Duodenal mucosa (tissue), 2 donors: Measurements from ENCODE around the gene LGMN.

Experiments used
- H3K27ac ChIP-seq: one replicate; pipeline ENCODE4 v1.7.0; 2013; ENCODE audit warnings: low read depth, low read length
- H3K27me3 ChIP-seq, 2 donors: one replicate each; pipeline ENCODE4 v1.7.0; 2013; ENCODE audit warnings: low read length in 2 of 2, control low read depth in 1 of 2; ENCODE audit not compliant: insufficient read depth in 2 of 2, control insufficient read depth in 1 of 2
- H3K36me3 ChIP-seq, 2 donors: one replicate each; pipeline ENCODE4 v1.7.0; 2013; ENCODE audit warnings: low read length in 2 of 2, control low read depth in 1 of 2; ENCODE audit not compliant: insufficient read depth in 2 of 2, control insufficient read depth in 1 of 2
- H3K4me1 ChIP-seq, 2 donors: one replicate each; pipeline ENCODE4 v1.7.0; 2013; ENCODE audit warnings: low read length in 2 of 2, control low read depth in 1 of 2; ENCODE audit not compliant: insufficient read depth in 2 of 2, control insufficient read depth in 1 of 2
- H3K4me3 ChIP-seq, 2 donors: one replicate each; pipeline ENCODE4 v1.7.0; 2013; ENCODE audit warnings: low read length in 2 of 2, low read depth in 1 of 2
- H3K9ac ChIP-seq, 2 donors: one replicate each; pipeline ENCODE4 v1.7.0; 2013; ENCODE audit warnings: low read length in 2 of 2, low read depth in 1 of 2
- H3K9me3 ChIP-seq, 2 donors: one replicate each; pipeline ENCODE4 v1.7.0; 2013; ENCODE audit warnings: low read length in 2 of 2, control low read depth in 1 of 2; ENCODE audit not compliant: control insufficient read depth in 1 of 2

LGMN gene

DNA sequence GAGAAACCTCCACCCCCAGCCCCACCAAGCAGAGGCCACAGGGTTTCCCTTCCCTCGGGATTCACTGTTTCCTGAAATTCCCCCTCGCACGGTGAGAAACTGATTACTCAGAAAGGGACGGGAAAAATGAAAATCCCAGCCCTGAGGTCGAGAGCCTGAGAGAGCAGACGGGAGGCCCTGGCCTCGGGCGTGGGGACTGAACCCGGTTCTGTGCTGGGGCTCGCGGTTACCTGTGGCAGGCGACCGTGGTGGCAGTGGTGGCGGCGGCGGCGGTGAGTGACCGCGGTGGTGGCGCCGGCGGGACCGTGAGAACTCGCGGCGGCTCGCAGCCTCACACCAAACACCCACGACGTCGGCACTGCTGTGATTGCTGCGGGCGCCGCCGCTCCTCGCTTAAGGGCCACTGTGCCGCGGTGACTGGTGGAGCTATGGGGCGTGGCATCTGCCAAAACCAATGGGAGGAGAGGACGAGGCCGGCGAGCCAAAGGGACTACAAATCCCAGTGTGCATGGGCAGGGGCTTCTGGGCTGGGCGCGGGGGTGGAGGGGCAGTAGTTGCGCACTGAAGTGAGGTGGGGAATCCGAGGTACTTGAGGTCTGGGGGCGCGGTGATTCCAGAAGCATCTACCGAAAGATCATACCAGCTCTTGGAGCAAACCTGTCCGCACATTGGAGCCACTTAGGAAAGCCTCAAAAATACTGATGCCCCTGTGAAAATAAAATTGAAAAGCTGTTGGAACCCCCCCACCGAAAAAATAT lies at the start of gene LGMN:
TSS of gene LGMN (minus strand) at position 369 of the 758 bp plus-strand sequence. CDS start 15,841 bp downstream, outside the sequence.
- Histone ChIP-seq H3K9me3 (no peaks in the 10 kb centered on the region), H3K36me3 (no peaks in the 10 kb centered on the region), H3K27me3 (no peaks in the 10 kb centered on the region), H3K4me1 (peaks cover 9 to 10% of the 10 kb centered on the region in 2 donors), H3K9ac (peak within 1 kb of the TSS; percentile 86 to 96), H3K4me3 (peak within 1 kb of the TSS; percentile 86 to 93), H3K27ac (peak within 1 kb of the TSS; percentile 81)

DNA sequence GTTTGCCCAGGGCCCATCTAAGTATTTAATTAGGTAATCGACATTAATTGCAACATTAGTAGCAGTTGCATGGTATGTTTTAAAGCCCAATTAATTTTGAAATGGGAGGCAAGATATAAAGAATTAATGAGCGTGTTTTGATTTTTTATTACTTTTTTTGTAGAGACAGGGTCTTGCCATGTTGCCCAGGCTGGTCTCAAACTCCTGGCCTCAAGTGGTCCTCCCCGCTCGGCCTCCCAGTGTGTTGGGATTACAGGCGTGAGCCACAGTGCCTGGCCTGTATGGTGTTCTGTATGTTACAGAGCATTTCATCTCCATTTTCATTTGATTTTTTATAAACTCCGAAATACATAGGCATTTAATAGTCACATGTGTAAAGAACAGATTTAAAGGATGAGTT lies 46.5 kb upstream of the LGMN start:
- peaks cover 19 to 20% of the 10 kb centered on the region in 2 donors for H3K4me1 ChIP-seq
- H3K27ac ChIP-seq = no peak overlapping the region

DNA sequence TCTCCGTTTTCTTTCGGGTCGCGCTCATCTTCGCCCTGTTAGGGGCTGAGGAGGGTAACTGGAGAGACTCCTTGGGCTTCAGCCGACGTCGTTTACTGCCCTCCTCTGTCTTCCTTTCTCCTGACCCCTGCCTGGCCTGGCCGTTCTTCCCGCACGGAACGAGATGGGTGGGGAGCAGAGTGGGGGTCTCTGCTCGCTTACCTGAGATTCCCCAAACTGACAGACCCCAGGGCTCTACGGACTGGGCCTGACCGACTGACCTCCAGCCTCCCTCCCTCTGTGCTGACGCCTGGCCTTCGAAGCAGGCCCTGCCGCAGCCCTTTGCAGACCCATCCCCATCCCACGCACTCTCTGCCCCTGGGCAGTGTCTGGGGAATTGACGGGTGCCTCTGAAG lies 46.1 kb upstream of the LGMN start:
- Histone ChIP-seq H3K36me3 (peaks cover 5 to 20% of the 10 kb centered on the region in 2 donors), H3K9me3 (peaks cover 2% of the 10 kb centered on the region in 2 donors), H3K4me3 (peak overlapping the region; percentile 84 to 97), H3K27me3 (no peaks in the 10 kb centered on the region), H3K4me1 (peaks cover 19% of the 10 kb centered on the region in 2 donors), H3K27ac (peak overlapping the region; percentile 87), H3K9ac (peak overlapping the region; percentile 80 to 98)

More for the DNA sequence above, 46.5 kb upstream of the LGMN start:
- Histone ChIP-seq H3K27me3 (no peaks in the 10 kb centered on the region), H3K4me3 (peak overlapping the region; percentile 84 to 97), H3K9ac (peak overlapping the region; percentile 80 to 98), H3K36me3 (peaks cover 5 to 20% of the 10 kb centered on the region in 2 donors), H3K9me3 (no peaks in the 10 kb centered on the region)

DNA sequence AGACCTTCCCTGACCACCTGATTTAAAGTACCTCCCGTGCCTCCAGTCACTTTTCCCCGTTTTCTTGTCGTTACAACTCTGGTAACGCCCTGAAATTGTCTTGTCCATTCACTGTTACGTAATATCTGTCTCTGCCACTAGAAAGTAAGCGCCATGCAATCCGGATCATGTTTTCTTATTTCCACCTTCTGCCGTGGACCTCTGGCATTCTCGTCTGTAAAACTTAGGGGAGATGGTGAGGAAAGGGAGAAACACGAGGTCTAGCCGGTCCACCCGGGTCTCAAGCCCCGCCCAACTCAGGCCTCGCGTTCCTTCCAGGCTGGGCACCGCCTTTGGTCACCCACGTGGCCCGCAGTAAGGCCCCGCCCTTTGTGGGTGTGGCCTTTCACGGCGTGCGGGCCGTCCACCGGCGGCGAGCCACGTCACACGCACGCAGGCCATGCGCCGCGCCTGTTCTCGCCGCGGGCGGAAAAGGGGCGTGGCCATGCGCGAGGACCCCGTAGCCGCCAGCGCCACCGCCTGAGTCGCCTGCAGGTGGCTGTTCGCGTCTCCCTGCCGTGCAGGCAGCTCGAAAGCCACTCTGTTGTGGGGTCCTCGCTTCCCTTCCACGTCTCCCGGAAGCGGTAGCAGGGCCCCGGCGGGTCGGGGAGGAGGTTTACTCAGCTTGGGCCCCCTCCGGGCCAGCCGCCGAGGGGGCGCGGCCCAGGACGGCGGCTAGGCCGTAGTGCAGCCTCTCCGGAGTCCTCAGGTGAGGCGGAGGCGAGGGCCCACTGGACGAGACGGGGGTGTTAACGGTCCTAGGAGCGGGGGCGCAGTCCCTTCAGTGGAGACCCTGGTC lies 45.5 kb upstream of the LGMN start, which contains the start of gene GOLGA5:
TSS of gene GOLGA5 (plus strand) at position 597 of the 838 bp plus-strand sequence. CDS start 3,133 bp downstream, outside the sequence.
- Histone ChIP-seq H3K4me1 (peaks cover 19% of the 10 kb centered on the region in 2 donors), H3K36me3 (peaks cover 5 to 19% of the 10 kb centered on the region in 2 donors), H3K9me3 (peaks cover 7 to 8% of the 10 kb centered on the region in 2 donors), H3K27ac (peak within 1 kb of the TSS; percentile 87), H3K9ac (peak within 1 kb of the TSS; percentile 80 to 98), H3K4me3 (peak within 1 kb of the TSS; percentile 84 to 97), H3K27me3 (no peaks in the 10 kb centered on the region)

DNA sequence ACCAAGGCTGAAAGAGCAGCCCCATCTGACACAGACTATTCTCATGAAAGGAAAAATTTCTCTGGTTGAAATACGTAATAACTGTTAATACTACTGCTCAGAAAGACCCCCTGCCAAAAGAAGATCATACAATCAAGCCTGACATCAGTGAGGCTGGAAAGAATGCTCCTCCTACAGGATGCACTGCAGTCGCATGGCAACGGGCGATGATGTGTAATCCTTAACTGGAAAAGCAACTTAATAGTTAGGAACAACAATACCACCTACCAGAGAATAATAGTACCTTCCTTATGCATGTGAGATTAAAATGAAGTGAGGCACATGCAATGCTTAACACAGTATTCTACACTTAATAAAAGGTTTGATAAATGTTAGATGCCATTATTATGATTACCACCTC lies 44.5 kb upstream of the LGMN start:
- Histone ChIP-seq H3K36me3 (peaks cover 0 to 8% of the 10 kb centered on the region in 2 donors), H3K4me3 (no peak overlapping the region), H3K4me1 (peaks cover 19% of the 10 kb centered on the region in 2 donors), H3K9ac (no peak overlapping the region), H3K9me3 (peaks cover 10 to 12% of the 10 kb centered on the region in 2 donors), H3K27me3 (no peaks in the 10 kb centered on the region), H3K27ac (no peak overlapping the region)

DNA sequence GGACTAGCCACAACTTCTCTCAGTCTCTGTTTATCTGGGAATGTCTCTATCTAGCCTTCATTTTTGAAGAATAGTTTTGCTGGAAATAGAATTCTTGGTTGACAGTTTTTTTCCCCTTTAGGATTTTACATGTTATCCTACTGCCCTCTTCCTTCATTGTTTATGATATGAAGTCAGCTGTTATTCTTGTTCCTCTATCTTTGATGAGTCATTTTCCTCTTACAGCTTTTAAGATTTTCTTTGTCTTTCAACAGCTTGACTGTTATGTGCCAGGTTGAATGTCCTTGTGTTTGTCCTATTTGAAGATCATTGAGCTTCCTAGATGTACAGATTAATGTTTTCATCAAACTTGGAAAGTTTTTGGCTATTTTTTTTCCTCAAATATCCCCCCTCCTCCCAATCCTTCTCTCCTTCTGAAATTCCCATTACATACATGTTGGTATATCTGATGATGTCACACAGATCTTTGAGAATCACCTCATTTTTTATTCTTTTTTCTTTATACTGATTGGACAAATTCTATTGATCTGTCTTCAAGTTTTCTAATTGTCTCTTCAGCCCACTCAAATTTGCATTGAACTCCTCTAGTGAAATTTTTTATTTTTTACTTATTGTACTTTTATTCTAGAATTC lies 41.1 kb upstream of the LGMN start:
- H3K9ac ChIP-seq = no peak overlapping the region
- peaks cover 10 to 12% of the 10 kb centered on the region in 2 donors for H3K9me3 ChIP-seq
- H3K27ac ChIP-seq = no peak overlapping the region
- H3K4me3 ChIP-seq = no peak overlapping the region
- peaks cover 16 to 18% of the 10 kb centered on the region in 2 donors for H3K4me1 ChIP-seq
- H3K27me3 ChIP-seq = no peaks in the 10 kb centered on the region
- H3K36me3 ChIP-seq = no peaks in the 10 kb centered on the region

DNA sequence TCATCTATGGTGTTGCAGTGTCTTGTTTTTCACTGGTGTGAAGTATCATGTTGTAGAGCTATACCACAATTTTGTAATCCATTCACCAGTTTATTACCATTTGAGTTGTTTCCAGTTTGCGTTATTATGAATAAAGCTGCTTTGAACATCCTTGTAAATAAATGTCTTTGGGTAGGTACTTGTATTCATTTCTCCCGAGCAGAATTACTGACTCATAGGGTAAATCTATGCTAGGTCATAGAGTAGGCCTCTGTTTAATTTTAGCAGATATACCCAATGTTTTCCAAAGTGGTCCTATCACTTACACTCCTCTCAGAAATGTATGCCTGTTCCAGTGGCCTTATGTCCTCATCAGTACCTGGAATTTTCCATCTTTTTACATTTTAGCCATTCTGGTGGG lies 39.1 kb upstream of the LGMN start:
- peaks cover 10% of the 10 kb centered on the region in 2 donors for H3K4me1 ChIP-seq
- no peak overlapping the region for H3K4me3 ChIP-seq
- H3K36me3 ChIP-seq = no peaks in the 10 kb centered on the region
- no peak overlapping the region for H3K9ac ChIP-seq
- H3K27me3 ChIP-seq = no peaks in the 10 kb centered on the region
- H3K9me3 ChIP-seq = peaks cover 10 to 12% of the 10 kb centered on the region in 2 donors
- no peak overlapping the region for H3K27ac ChIP-seq

DNA sequence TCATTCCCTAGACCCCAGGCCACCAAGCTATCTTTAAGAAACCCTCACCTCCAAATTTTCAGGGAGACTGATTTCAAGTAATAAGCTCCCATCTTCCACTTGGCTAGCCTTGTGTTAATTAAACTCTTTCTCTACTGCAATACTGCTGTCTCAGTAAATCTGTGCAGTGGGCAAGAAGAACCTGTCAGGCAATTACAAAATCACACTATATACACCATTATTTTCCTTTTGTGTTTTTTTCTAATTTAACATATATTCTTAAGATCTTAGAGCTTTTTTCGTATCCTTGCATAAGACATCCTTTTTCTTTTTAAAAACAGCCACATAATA lies 38.0 kb upstream of the LGMN start:
- Histone ChIP-seq H3K27ac (no peak overlapping the region), H3K36me3 (no peaks in the 10 kb centered on the region), H3K27me3 (no peaks in the 10 kb centered on the region), H3K9ac (no peak overlapping the region), H3K4me1 (peaks cover 10% of the 10 kb centered on the region in 2 donors), H3K4me3 (no peak overlapping the region), H3K9me3 (peaks cover 10 to 12% of the 10 kb centered on the region in 2 donors)

DNA sequence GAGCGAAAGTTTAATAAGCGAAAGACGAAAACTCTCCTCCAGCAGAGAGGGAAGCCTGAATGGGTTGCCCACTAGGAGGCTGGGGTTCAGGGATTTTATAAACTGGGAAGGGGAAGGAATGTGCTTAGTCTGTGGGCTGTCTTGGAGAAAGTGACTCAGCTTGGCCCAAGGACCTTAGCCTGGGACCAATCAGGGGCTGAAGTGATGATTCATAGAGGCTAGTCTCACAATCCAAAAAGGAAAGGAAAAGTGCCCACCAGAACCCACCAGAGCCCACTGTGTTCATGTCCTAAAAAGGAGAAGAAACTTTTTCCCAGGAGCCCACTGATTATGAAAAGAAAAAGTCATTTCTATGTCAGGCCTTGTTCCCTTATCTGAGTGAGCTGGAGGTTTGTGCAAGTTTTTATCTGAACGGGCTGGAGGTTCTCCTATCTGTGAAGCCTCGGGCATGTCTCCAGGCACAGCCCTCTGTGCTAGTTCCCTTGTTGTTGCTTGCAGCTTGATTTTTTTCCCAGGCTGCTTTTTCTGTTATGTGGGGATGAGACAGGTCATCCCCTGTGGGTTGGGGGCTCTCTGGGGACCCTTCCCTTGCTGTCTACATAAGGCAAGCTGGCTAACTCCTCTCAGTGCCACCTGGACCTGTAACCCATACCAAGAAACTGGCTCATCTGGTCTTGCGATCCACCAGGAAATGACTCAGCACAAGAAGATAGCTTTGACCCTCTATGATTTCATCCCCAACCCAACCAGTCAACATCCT lies 37.4 kb upstream of the LGMN start:
- H3K27me3 ChIP-seq = no peaks in the 10 kb centered on the region
- H3K4me3 ChIP-seq = no peak overlapping the region
- H3K27ac ChIP-seq = no peak overlapping the region
- H3K4me1 ChIP-seq = peaks cover 10% of the 10 kb centered on the region in 2 donors
- H3K9me3 ChIP-seq = peaks cover 10 to 12% of the 10 kb centered on the region in 2 donors
- no peak overlapping the region for H3K9ac ChIP-seq
- no peaks in the 10 kb centered on the region for H3K36me3 ChIP-seq
